Erythroblast (primary cell): ENCODE measurements around the gene TENM4.

Experiments used
- GATA1 ChIP-seq: IDR thresholded peaks from 2 replicates; pipeline ENCODE4 v1.6.1; 2011; ENCODE audit warnings: low read depth, mild to moderate bottlenecking, control low read depth, low read length, moderate library complexity
- POLR2A ChIP-seq: IDR thresholded peaks from 2 replicates; pipeline ENCODE4 v1.6.1; 2011; ENCODE audit warnings: mild to moderate bottlenecking, low read length

DNA sequence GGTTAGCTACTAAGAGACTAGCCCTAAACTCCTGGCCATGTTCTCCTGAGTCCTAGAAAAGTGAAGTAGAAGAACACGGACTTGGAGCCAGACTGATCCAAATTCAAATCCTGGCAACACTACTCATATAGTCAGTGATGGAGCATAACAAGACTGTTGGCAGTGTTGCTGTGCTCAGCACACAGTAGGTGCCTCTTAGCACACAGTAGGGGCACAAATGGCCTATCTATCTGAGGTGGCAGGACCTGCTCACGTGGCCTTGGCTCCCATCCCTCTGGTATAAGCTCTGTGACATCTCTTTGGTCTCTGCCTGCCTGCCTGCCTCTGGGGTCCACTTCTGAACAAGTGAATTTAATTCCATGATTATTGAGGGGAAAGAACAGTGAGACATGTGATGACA, 15.4 kb downstream of the TENM4 start:
- no peak for TF ChIP-seq POLR2A
- no peak for TF ChIP-seq GATA1
